HCT116 (cell line): ENCODE results near the gene KCNB1. TPM values are rescaled to one million over a fixed set of nuclear protein-coding genes. Genes with fewer than 3 reads are reported as not detected.

ENCODE experiments used
- ATAC-seq: fragments of 200-7000 bp; cut with Tn5 transposase; 2 replicates; pipeline ENCODE4 v1.9.1; 2020; ENCODE audit warnings: mild to moderate bottlenecking, moderate library complexity
- BruUV-seq: library from RNA; stranded (reverse); fragments of 400-500 nt; replicated peaks from 2 replicates; lab custom pipeline; 2021; lab: Mats Ljungman, UMichigan
- CTCF ChIA-PET: fragments of 300-600 bp; sonication (Branson Sonifier 250); formaldehyde crosslinking; loops from one replicate; lab custom pipeline; 2021; ENCODE audit warnings: antibody characterized with exemption; lab: Charles Lee
- POLR2A ChIA-PET: fragments of 300-600, 350-600 bp; sonication (Branson Sonifier 250); formaldehyde crosslinking; loops from one replicate; lab custom pipeline; 2021; ENCODE audit warnings: antibody characterized with exemption; lab: Charles Lee
- RAD21 ChIA-PET, 2 experiments: fragments of 300-600 bp; sonication (Branson Sonifier 250); formaldehyde crosslinking; loops; one replicate each; lab custom pipeline; 2023; ENCODE audit warnings: low total read pairs in 2 of 2; ENCODE audit not compliant: uncharacterized antibody in 2 of 2, unreplicated experiment in 2 of 2, low non-redundant PET in 1 of 2; lab: Charles Lee
- DNase-seq: peaks from one replicate; pipeline ENCODE4 v3.0.0-alpha.2; 2010; ENCODE audit warnings: low read depth, low spot score
- H2AFZ ChIP-seq: fragments of 200-600 bp; shearing (Covaris generic), sonication (generic); 2 replicates; pipeline ENCODE4 v1.6.1; 2017; ENCODE audit warnings: low read depth, mixed run types, mixed read lengths, antibody characterized with exemption, low read length; ENCODE audit not compliant: poor library complexity, severe bottlenecking
- H3K27ac ChIP-seq: 2 replicates; pipeline ENCODE4 v1.5.1; 2012; ENCODE audit warnings: low read depth, low read length
- H3K27me3 ChIP-seq: fragments of 200-600 bp; sonication (generic); 2 replicates; pipeline ENCODE4 v1.6.1; 2016; ENCODE audit warnings: mixed run types, low read length, mixed read lengths; ENCODE audit not compliant: insufficient read depth
- H3K36me3 ChIP-seq, 2 experiments: fragments of 200-500 bp in 1 of 2; fragments of 200-600 bp in 1 of 2; sonication (Bioruptor generic) in 1 of 2; sonication (generic) in 1 of 2; 2 replicates each; pipeline versions ENCODE4 v1.5.1 to v1.6.1; 2014 to 2016; ENCODE audit warnings: low read length in 2 of 2, inconsistent platforms in 1 of 2, mixed read lengths in 1 of 2, mixed run types in 1 of 2; ENCODE audit not compliant: insufficient read depth in 2 of 2, control insufficient read depth in 1 of 2
- H3K4me1 ChIP-seq, 2 experiments: fragments of 200-600 bp in 1 of 2; sonication (generic) in 1 of 2; 2 replicates each; pipeline versions ENCODE4 v1.5.1 to v1.6.1; 2012 to 2017; ENCODE audit warnings: low read length in 2 of 2, inconsistent platforms in 1 of 2, mild to moderate bottlenecking in 1 of 2, mixed read lengths in 1 of 2, mixed run types in 1 of 2, moderate library complexity in 1 of 2; ENCODE audit not compliant: insufficient read depth in 2 of 2, control insufficient read depth in 1 of 2
- H3K4me2 ChIP-seq: fragments of 200-600 bp; sonication (generic); 2 replicates; pipeline ENCODE4 v1.6.1; 2017; ENCODE audit warnings: mixed run types, low read length, mixed read lengths
- H3K4me3 ChIP-seq, 2 experiments: fragments of 200-600 bp in 1 of 2; sonication (generic) in 1 of 2; replicated peaks in 1 of 2; 2 replicates each; pipeline ENCODE4 v1.5.1; 2011 to 2016; ENCODE audit warnings: low read length in 2 of 2, control low read depth in 1 of 2, low read depth in 1 of 2, mild to moderate bottlenecking in 1 of 2, mixed read lengths in 1 of 2, mixed run types in 1 of 2
- H3K79me2 ChIP-seq: fragments of 200-600 bp; sonication (generic); 2 replicates; pipeline ENCODE4 v1.6.1; 2017; ENCODE audit warnings: mild to moderate bottlenecking, mixed run types, low read length, moderate library complexity, mixed read lengths; ENCODE audit not compliant: insufficient read depth
- H3K9ac ChIP-seq: fragments of 200-600 bp; sonication (generic); 2 replicates; pipeline ENCODE4 v1.6.1; 2016; ENCODE audit warnings: low read length, mixed read lengths
- H3K9me2 ChIP-seq: fragments of 200-600 bp; sonication (generic), shearing (Covaris generic); 2 replicates; pipeline ENCODE4 v1.6.1; 2017; ENCODE audit warnings: mixed run types, mild to moderate bottlenecking, moderate library complexity; ENCODE audit not compliant: insufficient read depth
- H3K9me3 ChIP-seq, 2 experiments: fragments of 200-500 bp in 1 of 2; fragments of 200-600 bp in 1 of 2; sonication (Bioruptor generic) in 1 of 2; sonication (generic) in 1 of 2; 2 replicates each; pipeline ENCODE4 v1.6.1; 2014 to 2017; ENCODE audit warnings: low read length in 2 of 2, mixed read lengths in 2 of 2, inconsistent platforms in 1 of 2, low read depth in 1 of 2, mild to moderate bottlenecking in 1 of 2, mixed run types in 1 of 2, moderate library complexity in 1 of 2; ENCODE audit not compliant: control insufficient read depth in 1 of 2, insufficient read depth in 1 of 2
- H4K20me1 ChIP-seq: fragments of 200-600 bp; sonication (generic), shearing (Covaris generic); 2 replicates; pipeline ENCODE4 v1.6.1; 2017; ENCODE audit warnings: mixed run types, mild to moderate bottlenecking, moderate library complexity; ENCODE audit not compliant: insufficient read depth
- CEBPB ChIP-seq: IDR thresholded peaks from 2 replicates; pipeline ENCODE4 v1.6.1; 2012; ENCODE audit warnings: low read depth
- ELF1 ChIP-seq: IDR thresholded peaks from 2 replicates; pipeline ENCODE4 v1.6.1; 2012; ENCODE audit warnings: low read depth, borderline replicate concordance
- EZH2phosphoT487 ChIP-seq: fragments of 200-600 bp; IDR thresholded peaks from 2 replicates; pipeline ENCODE4 v1.6.1; 2018; ENCODE audit warnings: antibody characterized with exemption, borderline replicate concordance
- FOSL1 ChIP-seq: IDR thresholded peaks from 2 replicates; pipeline ENCODE4 v1.6.1; 2012; ENCODE audit warnings: low read depth
- MAX ChIP-seq: IDR thresholded peaks from 2 replicates; pipeline ENCODE4 v1.6.1; 2012
- POLR2AphosphoS5 ChIP-seq: IDR thresholded peaks from 2 replicates; pipeline ENCODE4 v1.6.1; 2011; ENCODE audit warnings: mild to moderate bottlenecking, low read depth, low read length, moderate library complexity
- TCF7L2 ChIP-seq: IDR thresholded peaks from 2 replicates; pipeline ENCODE4 v1.7.0; 2011; ENCODE audit warnings: borderline replicate concordance, inconsistent platforms; ENCODE audit not compliant: insufficient read depth, insufficient read length; ENCODE audit errors: extremely low read depth
- intact Hi-C: fragments of 100-400 bp; cut with micrococcal nuclease; formaldehyde crosslinking; loops from 2 replicates; pipeline ENCODE4 v1.10.0; 2022
- total RNA-seq: library from RNA; stranded (reverse); gene quantifications from one replicate; pipeline ENCODE4 v1.2.1, GENCODE V29; 2021; ENCODE audit not compliant: unreplicated experiment

The KCNB1 gene
- total RNA-seq, 1 experiment from 2014 or later = 0.79 TPM

- no peak overlapping the region for H3K27ac ChIP-seq
- no peak overlapping the region for H3K4me2 ChIP-seq
- H3K9me3 ChIP-seq = no peaks in the 10 kb centered on the region
- POLR2A ChIA-PET = no interaction called here
- H3K27me3 ChIP-seq = no peaks in the 10 kb centered on the region
- DNase-seq = no peak
- no peak for TF ChIP-seq EZH2phosphoT487
- no peak for TF ChIP-seq MAX
- no peak for TF ChIP-seq CEBPB
- no peak for TF ChIP-seq FOSL1
- no peak for TF ChIP-seq TCF7L2
- TF ChIP-seq POLR2AphosphoS5 = no peak
- TF ChIP-seq, all 23 proteins: peak for 0
- H4K20me1 ChIP-seq = no peaks in the 10 kb centered on the region
- no peak overlapping the region for H2AFZ ChIP-seq
- ATAC-seq = no peak
- ChIA-PET RAD21 (no interaction called here), CTCF (no interaction called here)
- H3K36me3 ChIP-seq = no peaks in the 10 kb centered on the region
- H3K4me1 ChIP-seq = peaks cover 0 to 10% of the 10 kb centered on the region in 2 experiments; a peak in 1 of 4 replicates
- no peak overlapping the region for H3K4me3 ChIP-seq
- no peak overlapping the region for H3K9ac ChIP-seq
- intact Hi-C loops = no loop called here
- no TSS peak for BruUV-seq
- H3K79me2 ChIP-seq = no peaks in the 10 kb centered on the region
- no peaks in the 10 kb centered on the region for H3K9me2 ChIP-seq
These were observed 3.4 kb downstream of the KCNB1 start for GRCh38 chr20:49478754-49479689.

GRCh38 chr20:49478266-49478665 is 4.2 kb downstream of the KCNB1 start:
- H3K4me2 ChIP-seq = no peak overlapping the region
- intact Hi-C loops = no loop called here
- CTCF ChIA-PET = no interaction called here

More at GRCh38 chr20:49478266-49478665, 4.2 kb downstream of the KCNB1 start:
- POLR2A ChIA-PET = no interaction called here
- Histone ChIP-seq H3K27me3 (no peaks in the 10 kb centered on the region), H3K9me3 (no peaks in the 10 kb centered on the region), H3K27ac (no peak overlapping the region), H3K9me2 (no peaks in the 10 kb centered on the region), H3K4me1 (peaks cover 0 to 7% of the 10 kb centered on the region in 2 experiments; a peak in 1 of 4 replicates), H3K9ac (no peak overlapping the region), H3K4me3 (no peak overlapping the region), H4K20me1 (no peaks in the 10 kb centered on the region), H2AFZ (no peak overlapping the region), H3K36me3 (no peaks in the 10 kb centered on the region), H3K79me2 (no peaks in the 10 kb centered on the region)
- no peak for TF ChIP-seq ELF1
- ATAC-seq (no peak), DNase-seq (no peak)
- RAD21 ChIA-PET = no interaction called here
- no TSS peak for BruUV-seq
